ENCODE results near the gene SEC14L5.

The SEC14L5 gene

GRCh38 chr16:4913774-4914525, 44.2 kb upstream of the SEC14L5 start:
- H3K4me3 ChIP-seq (ENCODE audit: control insufficient read depth, low read depth, low read length) = no peak overlapping the region
- DNase-seq (ENCODE audit: low read depth) = no peak
- no peak for TF ChIP-seq CTCF (conservative IDR thresholded peaks at IDR 0.05; ENCODE audit: control insufficient read depth, insufficient read depth, low read depth, low read length)

DNA sequence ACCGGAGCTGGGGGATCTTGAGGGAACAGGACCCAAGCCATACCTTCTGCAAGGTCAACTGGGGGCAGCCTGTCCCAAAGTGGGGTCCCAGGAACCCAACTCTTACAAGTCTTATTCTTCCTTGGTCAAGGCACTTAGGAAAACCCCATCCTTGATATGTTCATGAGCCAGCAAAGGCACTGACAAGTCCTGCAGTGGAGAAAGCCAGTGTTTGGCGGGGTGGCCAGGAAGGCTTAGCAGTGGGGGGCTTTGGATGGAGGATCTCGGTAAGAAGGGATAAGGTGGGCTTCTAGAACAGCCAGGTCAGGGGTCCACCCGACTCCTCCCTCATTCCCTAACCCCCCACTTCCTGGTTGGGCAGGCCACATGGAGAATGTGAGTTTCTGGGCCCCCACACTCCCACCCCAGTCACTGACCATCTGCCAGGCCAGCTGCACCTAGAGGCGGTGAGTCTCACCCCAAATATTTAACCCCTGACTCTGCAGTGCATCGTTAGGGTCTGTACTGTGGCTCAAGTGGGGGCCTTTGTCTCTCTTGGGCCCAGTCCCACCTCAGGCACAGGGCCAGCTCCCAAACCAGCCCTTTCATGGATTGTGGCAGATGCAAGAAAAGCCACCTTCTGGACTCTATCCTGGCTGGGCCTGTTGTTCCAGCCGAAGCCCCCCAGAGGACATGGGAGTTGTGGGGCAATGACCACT, 43.5 kb upstream of the SEC14L5 start:
- TF ChIP-seq CTCF (conservative IDR thresholded peaks at IDR 0.05; ENCODE audit: control insufficient read depth, insufficient read depth, low read depth, low read length) = no peak
- H3K4me3 ChIP-seq (ENCODE audit: control insufficient read depth, low read depth, low read length) = no peak overlapping the region
- no peak for DNase-seq (ENCODE audit: low read depth)

GRCh38 chr16:4915226-4915761, 42.8 kb upstream of the SEC14L5 start:
- H3K4me3 ChIP-seq (ENCODE audit: control insufficient read depth, low read depth, low read length) = no peak overlapping the region
- DNase-seq (ENCODE audit: low read depth) = peak; percentile 95
- TF ChIP-seq CTCF (conservative IDR thresholded peaks at IDR 0.05; ENCODE audit: control insufficient read depth, insufficient read depth, low read depth, low read length) = no peak

- peak; percentile 69 for DNase-seq (ENCODE audit: low read depth)
- no peak overlapping the region for H3K4me3 ChIP-seq (ENCODE audit: control insufficient read depth, low read depth, low read length)
- no peak for TF ChIP-seq CTCF (conservative IDR thresholded peaks at IDR 0.05; ENCODE audit: control insufficient read depth, insufficient read depth, low read depth, low read length)
Measured at GRCh38 chr16:4917117-4917516, 41.0 kb upstream of the SEC14L5 start.

- no peak for DNase-seq (ENCODE audit: low read depth)
- H3K4me3 ChIP-seq (ENCODE audit: control insufficient read depth, low read depth, low read length) = no peak overlapping the region
Measured at GRCh38 chr16:4918781-4919251, 39.3 kb upstream of the SEC14L5 start.

GRCh38 chr16:4920826-4921225, 37.3 kb upstream of the SEC14L5 start:
- no peak for DNase-seq (ENCODE audit: low read depth)
- no peak overlapping the region for H3K4me3 ChIP-seq (ENCODE audit: control insufficient read depth, low read depth, low read length)
- TF ChIP-seq CTCF (conservative IDR thresholded peaks at IDR 0.05; ENCODE audit: control insufficient read depth, insufficient read depth, low read depth, low read length) = no peak

More at GRCh38 chr16:4918781-4919251, 39.3 kb upstream of the SEC14L5 start:
- no peak for TF ChIP-seq CTCF (conservative IDR thresholded peaks at IDR 0.05; ENCODE audit: control insufficient read depth, insufficient read depth, low read depth, low read length)
